NB4 (cell line): ENCODE results near the gene WDR33.

Source experiments
- CTCF ChIP-seq: IDR thresholded peaks from one replicate; pipeline ENCODE4 v1.5.1; 2012; ENCODE audit warnings: low read depth, low read length
- MAX ChIP-seq: IDR thresholded peaks from 2 replicates; pipeline ENCODE4 v1.6.1; 2011; ENCODE audit warnings: low read depth, low read length

DNA sequence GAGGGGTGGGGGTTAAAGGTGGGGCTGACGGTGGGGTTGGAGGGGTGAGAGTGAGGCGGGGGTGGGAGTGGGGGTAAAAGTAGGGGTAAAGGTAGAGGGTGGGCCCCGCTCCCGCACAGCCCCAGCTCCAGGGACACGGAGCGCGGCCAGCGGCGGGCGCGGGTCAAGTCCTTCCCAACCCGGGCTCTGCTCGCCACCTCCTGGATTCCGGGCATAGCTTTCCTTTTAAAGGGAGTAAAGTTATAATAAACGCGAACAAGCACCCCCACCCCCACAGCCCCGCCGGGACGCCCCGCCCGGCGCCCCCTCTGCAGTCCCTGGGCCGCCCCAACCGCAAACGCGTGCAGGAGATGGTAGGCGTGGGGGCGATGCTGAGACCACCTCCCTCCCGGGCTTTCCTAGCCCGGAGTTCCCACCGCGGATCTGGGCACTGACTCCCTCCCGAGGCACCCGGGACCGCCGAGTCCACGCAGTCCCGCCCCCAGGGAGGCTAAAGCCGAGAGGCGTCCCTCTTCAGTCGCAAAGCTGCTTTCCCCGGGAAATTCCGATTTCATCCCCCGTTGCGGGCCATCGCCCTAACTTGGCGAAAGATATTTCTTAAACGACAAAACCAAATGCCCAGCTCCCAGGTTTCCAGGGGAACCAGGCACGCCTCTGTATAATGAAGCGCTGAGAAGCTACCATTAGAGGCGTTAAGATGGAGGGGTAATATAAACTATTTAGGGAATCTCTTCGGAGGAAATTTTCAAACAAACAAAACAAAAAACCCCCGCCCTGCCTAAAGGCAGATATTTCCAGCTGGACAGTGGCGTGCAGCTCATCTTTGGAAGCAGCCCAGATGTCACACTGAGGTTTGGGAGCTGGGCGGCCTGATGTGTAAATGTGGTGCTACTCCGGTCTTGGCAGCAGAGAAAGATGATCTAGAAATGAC lies 135.4 kb downstream of the WDR33 start, which contains the start of gene LIMS2:
- TF ChIP-seq CTCF, result no peak
- no peak for TF ChIP-seq MAX
